Measurements from ENCODE around the gene PSMC5.
"Not testable (repeated sequence)": the region's sequence is repeated elsewhere in the genome, so short reads cannot be mapped to it uniquely, and the experiment has no call there.

The PSMC5 gene

GRCh38 chr17:63874061-63874626 is 46.9 kb downstream of the PSMC5 start:
- DNase-seq: not testable (repeated sequence)

GRCh38 chr17:63874693-63875092 is 47.5 kb downstream of the PSMC5 start:
- not testable (repeated sequence) for DNase-seq

DNA sequence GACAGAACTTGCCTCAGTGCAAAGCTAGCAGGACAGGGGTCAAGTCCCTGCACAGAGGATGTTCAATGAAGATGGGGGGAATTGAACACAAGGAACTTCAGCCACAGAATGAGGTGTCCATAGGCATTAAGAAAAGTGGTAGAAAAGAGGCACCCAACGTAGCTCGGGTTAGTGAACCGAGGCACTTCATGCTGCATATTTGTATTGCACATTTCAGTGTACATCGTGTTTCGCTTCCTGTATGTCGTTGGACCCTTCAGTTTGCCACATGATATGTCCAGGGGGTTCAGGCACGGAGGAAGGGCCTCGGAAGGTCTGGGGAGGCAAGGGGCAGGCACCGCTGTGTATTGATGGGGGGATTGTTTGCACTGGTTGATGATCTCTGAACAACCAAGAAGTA is 51.2 kb downstream of the PSMC5 start:
- not testable (repeated sequence) for DNase-seq

DNA sequence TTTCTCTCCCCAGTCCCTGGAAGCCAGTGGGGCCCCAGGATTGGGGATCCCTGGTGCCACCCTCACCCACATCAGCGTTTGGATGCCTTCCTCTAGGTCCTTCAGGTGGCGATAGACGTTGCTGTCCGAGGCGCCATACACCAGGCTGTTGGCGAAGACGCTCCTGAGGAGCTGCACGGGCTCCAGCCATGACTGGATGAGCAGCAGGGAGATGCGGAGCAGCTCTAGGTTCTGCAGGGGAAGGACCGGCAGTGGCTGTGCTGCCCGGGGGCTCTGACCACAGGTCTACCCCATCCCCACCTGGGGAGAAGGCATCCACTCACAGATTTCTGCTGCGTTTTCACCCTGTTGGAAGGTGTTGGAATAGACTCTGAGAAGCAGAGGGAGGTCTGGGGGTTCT is 53.5 kb downstream of the PSMC5 start:
- no peak for DNase-seq

DNA sequence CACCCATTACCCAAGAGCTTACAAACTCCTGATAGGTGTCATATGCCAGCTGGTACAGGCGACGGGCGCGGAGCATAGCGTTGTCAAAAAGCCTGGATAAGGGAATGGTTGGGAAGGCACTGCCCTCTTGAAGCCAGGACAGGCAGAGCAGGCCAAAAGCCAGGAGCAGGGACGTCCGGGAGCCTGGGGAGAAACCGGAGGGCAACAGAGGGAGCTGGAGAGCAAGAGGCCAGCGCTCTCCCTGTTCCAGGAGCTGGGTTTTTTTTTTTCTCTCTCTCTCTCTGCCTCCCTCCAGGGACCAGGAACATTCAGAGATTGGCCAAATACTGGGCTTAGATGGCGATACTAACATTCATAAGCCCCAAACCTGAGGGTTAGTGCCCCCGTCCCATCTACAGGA is 54.1 kb downstream of the PSMC5 start:
- not testable (repeated sequence) for DNase-seq
